Astrocyte (in vitro differentiated cells and primary cell): Measurements from ENCODE around the gene VGLL4. TPM values are rescaled to one million over a fixed set of nuclear protein-coding genes. Genes with fewer than 3 reads are reported as not detected.
A peak's percentile ranks its signal among the peaks of the same experiment; 100 is the strongest.

Experiments
- DNase-seq: peaks from one replicate; pipeline ENCODE4 v3.0.0-alpha.2; 2010; ENCODE audit warnings: low read depth
- FAIRE-seq: peaks from 2 replicates; lab custom pipeline; 2011; peaks lifted over from hg19 to GRCh38; lab: Jason Lieb, UNC
- H2AFZ ChIP-seq: 2 replicates; pipeline ENCODE4 v1.6.0; 2012; ENCODE audit warnings: low read depth, low read length, inconsistent platforms
- H3K27ac ChIP-seq: 2 replicates; pipeline ENCODE4 v1.5.1; 2011; ENCODE audit warnings: low read depth, low read length, inconsistent platforms
- H3K27me3 ChIP-seq: 2 replicates; pipeline ENCODE4 v1.6.0; 2011; ENCODE audit warnings: low read length, inconsistent platforms; ENCODE audit not compliant: insufficient read depth
- H3K36me3 ChIP-seq: 2 replicates; pipeline ENCODE4 v1.5.1; 2011; ENCODE audit warnings: low read length, inconsistent platforms; ENCODE audit not compliant: insufficient read depth
- H3K4me1 ChIP-seq: 2 replicates; pipeline ENCODE4 v1.5.1; 2011; ENCODE audit warnings: low read length, inconsistent platforms; ENCODE audit not compliant: insufficient read depth
- H3K4me2 ChIP-seq: 2 replicates; pipeline ENCODE4 v1.6.0; 2012; ENCODE audit warnings: low read length, inconsistent platforms
- H3K4me3 ChIP-seq: 2 replicates; pipeline ENCODE4 v1.5.1; 2011; ENCODE audit warnings: low read depth, mild to moderate bottlenecking, low read length, inconsistent platforms; ENCODE audit not compliant: insufficient read depth
- H3K79me2 ChIP-seq: 2 replicates; pipeline ENCODE4 v1.6.0; 2012; ENCODE audit warnings: mild to moderate bottlenecking, low read length, inconsistent platforms; ENCODE audit not compliant: insufficient read depth
- H3K9ac ChIP-seq: 2 replicates; pipeline ENCODE4 v1.6.0; 2012; ENCODE audit warnings: mild to moderate bottlenecking, low read length, inconsistent platforms
- H3K9me3 ChIP-seq: 2 replicates; pipeline ENCODE4 v1.5.1; 2012; ENCODE audit warnings: low read depth, mild to moderate bottlenecking, low read length, inconsistent platforms; ENCODE audit not compliant: insufficient read depth
- H4K20me1 ChIP-seq: 2 replicates; pipeline ENCODE4 v1.6.0; 2012; ENCODE audit warnings: low read length, inconsistent platforms; ENCODE audit not compliant: insufficient read depth
- H3K27ac Mint-ChIP-seq: one replicate; pipeline ENCODE4 v1.8.0; 2021; ENCODE audit warnings: mild to moderate bottlenecking, mixed read lengths; ENCODE audit not compliant: unreplicated experiment
- H3K27me3 Mint-ChIP-seq: one replicate; pipeline ENCODE4 v1.8.0; 2021; ENCODE audit warnings: low read depth, mixed read lengths; ENCODE audit not compliant: unreplicated experiment
- H3K36me3 Mint-ChIP-seq: one replicate; pipeline ENCODE4 v1.8.0; 2021; ENCODE audit warnings: low read depth, mixed read lengths; ENCODE audit not compliant: unreplicated experiment
- H3K4me1 Mint-ChIP-seq: one replicate; pipeline ENCODE4 v1.8.0; 2021; ENCODE audit warnings: low read depth, mixed read lengths; ENCODE audit not compliant: unreplicated experiment
- H3K4me3 Mint-ChIP-seq: one replicate; pipeline ENCODE4 v1.8.0; 2021; ENCODE audit warnings: mild to moderate bottlenecking, moderate library complexity, mixed read lengths; ENCODE audit not compliant: unreplicated experiment
- H3K9me3 Mint-ChIP-seq: one replicate; pipeline ENCODE4 v1.8.0; 2021; ENCODE audit warnings: mild to moderate bottlenecking, mixed read lengths; ENCODE audit not compliant: unreplicated experiment
- CTCF ChIP-seq: IDR thresholded peaks from 2 replicates; pipeline ENCODE4 v1.5.1; 2011; ENCODE audit warnings: low read depth, mild to moderate bottlenecking, inconsistent platforms, low read length, moderate library complexity; ENCODE audit not compliant: insufficient read depth
- EZH2 ChIP-seq: IDR thresholded peaks from 2 replicates; pipeline ENCODE4 v1.6.1; 2012; ENCODE audit warnings: mild to moderate bottlenecking, low read length, inconsistent platforms; ENCODE audit not compliant: insufficient read depth
- total RNA-seq: library from RNA; stranded (reverse); gene quantifications from 2 replicates; pipeline ENCODE4 v1.2.1, GENCODE V29; 2021

The VGLL4 gene
- total RNA-seq, 1 donor from 2014 or later = 70.3 TPM

GRCh38 chr3:11619946-11620652 lies 23.6 kb downstream of the VGLL4 start:
- H3K27me3 Mint-ChIP-seq = no peaks in the 10 kb centered on the region
- H3K4me3 Mint-ChIP-seq = peak overlapping the region; percentile 52
- DNase-seq = no peak
- Histone ChIP-seq H3K27ac (no peak overlapping the region), H3K9ac (no peak overlapping the region), H3K4me3 (no peak overlapping the region), H3K36me3 (peaks cover 2% of the 10 kb centered on the region), H3K4me2 (no peak overlapping the region), H3K79me2 (peaks cover 100% of the 10 kb centered on the region), H2AFZ (no peak overlapping the region), H3K27me3 (no peaks in the 10 kb centered on the region), H3K9me3 (no peaks in the 10 kb centered on the region), H3K4me1 (peaks cover 3% of the 10 kb centered on the region), H4K20me1 (peaks cover 98% of the 10 kb centered on the region)
- no peak for FAIRE-seq
- H3K9me3 Mint-ChIP-seq = peaks cover 1% of the 10 kb centered on the region
- peaks cover 71% of the 10 kb centered on the region for H3K4me1 Mint-ChIP-seq
- no peak overlapping the region for H3K27ac Mint-ChIP-seq
- H3K36me3 Mint-ChIP-seq = peaks cover 12% of the 10 kb centered on the region
- TF ChIP-seq EZH2 (no peak), CTCF (no peak)

GRCh38 chr3:11619461-11619860 lies 24.3 kb downstream of the VGLL4 start:
- FAIRE-seq (no peak), DNase-seq (no peak)
- Mint-ChIP-seq H3K4me3 (no peak overlapping the region), H3K9me3 (peaks cover 1% of the 10 kb centered on the region), H3K36me3 (peaks cover 16% of the 10 kb centered on the region), H3K4me1 (peaks cover 70% of the 10 kb centered on the region), H3K27ac (no peak overlapping the region), H3K27me3 (no peaks in the 10 kb centered on the region)
- Histone ChIP-seq H3K36me3 (peaks cover 2% of the 10 kb centered on the region), H3K4me1 (peaks cover 6% of the 10 kb centered on the region), H3K27ac (no peak overlapping the region), H4K20me1 (peaks cover 98% of the 10 kb centered on the region), H3K27me3 (no peaks in the 10 kb centered on the region), H2AFZ (no peak overlapping the region), H3K9ac (no peak overlapping the region), H3K4me2 (no peak overlapping the region), H3K4me3 (no peak overlapping the region), H3K9me3 (no peaks in the 10 kb centered on the region), H3K79me2 (peaks cover 100% of the 10 kb centered on the region)
- TF ChIP-seq CTCF (no peak), EZH2 (no peak)

- DNase-seq (no peak), FAIRE-seq (no peak)
- Mint-ChIP-seq H3K4me3 (no peak overlapping the region), H3K27me3 (no peaks in the 10 kb centered on the region), H3K27ac (no peak overlapping the region), H3K4me1 (peaks cover 70% of the 10 kb centered on the region), H3K36me3 (peaks cover 14% of the 10 kb centered on the region), H3K9me3 (peaks cover 1% of the 10 kb centered on the region)
- H3K4me3 ChIP-seq = no peak overlapping the region
- H3K9ac ChIP-seq = no peak overlapping the region
- no peak overlapping the region for H3K27ac ChIP-seq
- H3K27me3 ChIP-seq = no peaks in the 10 kb centered on the region
- H3K79me2 ChIP-seq = peaks cover 100% of the 10 kb centered on the region
- H2AFZ ChIP-seq = no peak overlapping the region
- H3K4me2 ChIP-seq = no peak overlapping the region
- no peaks in the 10 kb centered on the region for H3K9me3 ChIP-seq
- TF ChIP-seq CTCF (no peak), EZH2 (no peak)
- H4K20me1 ChIP-seq = peaks cover 98% of the 10 kb centered on the region
- peaks cover 2% of the 10 kb centered on the region for H3K36me3 ChIP-seq
- H3K4me1 ChIP-seq = peaks cover 6% of the 10 kb centered on the region
Measured at GRCh38 chr3:11618904-11619303, 24.8 kb downstream of the VGLL4 start.
